Activated CD4-positive, alpha-beta T cell treated with anti-CD3 and anti-CD28 coated beads for 1 hour (primary cell): ENCODE results near the gene TCF12.
"Not testable (repeated sequence)": the region's sequence is repeated elsewhere in the genome, so short reads cannot be mapped to it uniquely, and the experiment has no call there.

Source experiments
- DNase-seq: peaks from one replicate; pipeline ENCODE4 v3.0.0-alpha.2; 2020

The TCF12 gene

DNA sequence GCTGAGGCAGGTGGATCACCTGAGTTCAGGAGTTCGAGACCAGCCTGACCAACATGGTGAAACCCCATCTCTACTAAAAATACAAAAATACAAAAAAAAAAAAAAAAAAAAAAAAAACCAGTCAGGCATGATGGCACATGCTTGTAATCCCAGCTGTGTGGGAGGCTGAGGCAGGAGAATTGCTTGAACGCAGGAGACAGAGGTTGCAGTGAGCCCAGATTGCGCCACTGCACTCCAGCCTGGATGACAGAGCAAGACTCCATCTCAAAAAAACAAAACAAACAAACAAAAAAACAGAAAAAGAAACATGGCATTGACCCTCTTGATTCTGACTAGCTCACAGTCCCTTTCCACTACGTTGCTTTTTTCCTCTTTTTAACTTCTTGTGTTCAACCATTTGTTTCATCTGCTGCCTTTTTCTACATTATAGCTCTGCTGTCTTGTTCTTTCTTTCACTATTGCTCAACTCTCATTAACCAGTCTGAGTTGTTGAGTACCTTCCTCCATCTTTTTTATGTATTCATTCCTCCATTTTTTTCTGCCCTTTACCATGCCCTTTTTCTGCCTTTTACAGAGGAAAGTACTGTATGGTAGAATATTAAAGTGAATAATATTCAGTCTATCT, 179.6 kb downstream of the TCF12 start:
- DNase-seq = not testable (repeated sequence)

DNA sequence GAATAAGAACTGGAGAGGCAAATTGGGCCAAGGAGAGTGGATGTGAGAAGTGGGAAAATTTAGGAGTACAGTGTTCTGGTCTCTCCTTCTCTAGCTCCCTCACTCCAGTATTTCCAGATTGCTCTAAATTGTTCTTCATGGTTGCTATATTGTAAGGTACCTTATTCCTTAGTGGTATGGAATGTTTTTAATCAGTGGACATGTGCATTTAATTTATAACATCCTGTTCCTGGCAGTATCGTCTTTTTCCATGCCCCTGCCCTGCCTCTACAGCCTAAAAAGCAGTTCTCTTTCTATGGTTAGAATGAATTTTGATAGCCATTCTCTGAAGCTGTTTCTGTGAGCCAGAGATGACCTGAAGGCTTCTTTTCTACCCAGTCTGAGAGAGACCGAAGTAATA, 180.5 kb downstream of the TCF12 start:
- no peak for DNase-seq

DNA sequence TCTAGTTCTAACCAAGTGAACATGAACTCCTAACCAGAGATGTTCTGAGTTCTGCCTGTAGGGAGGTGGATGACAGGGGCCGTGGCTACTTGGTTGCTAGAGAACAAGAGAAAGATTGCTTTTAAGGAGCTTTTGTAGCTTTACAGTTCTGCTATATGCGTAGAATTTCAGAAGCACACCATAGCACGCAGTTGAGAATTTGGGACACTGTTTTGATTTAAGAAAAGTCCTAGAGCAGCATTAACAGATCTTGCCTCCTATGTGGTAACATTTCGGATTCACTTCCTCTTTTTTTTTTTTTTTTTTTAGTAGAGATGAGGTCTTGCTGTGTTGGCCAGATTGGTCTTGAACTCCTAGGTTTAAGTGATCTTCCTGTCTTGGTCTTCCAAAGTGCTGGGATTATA, 181.7 kb downstream of the TCF12 start:
- DNase-seq = no peak

GRCh38 chr15:57102858-57103257, 184.4 kb downstream of the TCF12 start:
- DNase-seq = no peak

DNA sequence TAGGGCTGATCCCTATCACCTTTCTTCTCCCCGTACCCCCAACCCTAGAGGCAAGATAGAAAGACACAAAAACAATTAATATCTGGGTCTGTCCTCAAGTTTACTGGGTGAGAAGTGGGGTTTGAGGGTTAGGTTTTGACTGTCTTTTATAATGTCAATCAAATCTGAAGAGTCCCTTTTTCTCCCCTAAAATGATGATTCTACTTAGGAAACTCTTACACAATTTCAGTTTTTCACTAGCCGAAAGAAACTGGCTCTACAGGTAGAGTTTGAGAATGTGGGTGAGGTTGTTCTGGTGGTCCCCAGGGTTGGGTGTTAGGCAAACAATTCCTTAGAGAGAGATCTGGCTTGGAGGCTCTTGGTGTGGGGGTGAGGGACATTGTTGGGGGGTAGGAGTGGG, 189.9 kb downstream of the TCF12 start:
- DNase-seq = no peak

DNA sequence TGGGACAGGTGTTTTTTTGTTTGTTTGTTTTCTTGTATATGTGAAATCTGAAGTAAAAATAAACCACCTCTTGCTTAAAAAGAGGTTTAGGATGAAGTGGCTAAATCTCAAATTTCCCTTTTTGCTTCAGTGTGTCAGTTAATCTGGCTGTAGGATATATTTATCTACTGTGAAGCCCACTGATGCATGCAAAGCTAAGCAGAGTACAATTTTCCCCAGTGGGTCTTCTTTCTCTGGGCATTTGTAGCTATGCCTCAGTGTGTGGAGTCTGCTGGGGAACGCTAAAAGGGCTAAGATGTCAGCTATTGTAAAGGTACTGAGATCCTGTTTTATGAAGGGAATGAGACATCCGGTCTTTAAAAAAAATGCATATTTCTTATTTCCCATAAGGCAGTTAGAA, 190.6 kb downstream of the TCF12 start:
- no peak for DNase-seq

DNA sequence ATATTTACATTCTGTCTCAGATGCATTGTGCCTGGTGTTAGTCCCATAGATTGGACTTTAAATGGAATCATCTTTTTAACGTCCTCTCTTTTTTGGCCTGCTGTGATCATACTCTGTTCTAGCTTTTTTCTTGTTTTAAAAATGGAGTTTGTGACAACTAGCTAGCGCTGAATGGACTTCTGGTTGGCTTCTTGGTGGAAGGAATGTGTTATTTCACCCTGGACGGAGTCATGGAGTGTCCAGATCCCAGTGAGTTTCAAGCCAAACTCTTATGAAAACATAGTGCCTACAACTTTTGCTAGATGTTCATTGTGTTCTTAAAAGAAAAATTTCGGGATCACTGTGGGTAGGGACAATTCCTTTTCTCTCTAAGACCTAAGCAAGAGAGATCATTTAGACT, 192.6 kb downstream of the TCF12 start:
- DNase-seq = no peak

DNA sequence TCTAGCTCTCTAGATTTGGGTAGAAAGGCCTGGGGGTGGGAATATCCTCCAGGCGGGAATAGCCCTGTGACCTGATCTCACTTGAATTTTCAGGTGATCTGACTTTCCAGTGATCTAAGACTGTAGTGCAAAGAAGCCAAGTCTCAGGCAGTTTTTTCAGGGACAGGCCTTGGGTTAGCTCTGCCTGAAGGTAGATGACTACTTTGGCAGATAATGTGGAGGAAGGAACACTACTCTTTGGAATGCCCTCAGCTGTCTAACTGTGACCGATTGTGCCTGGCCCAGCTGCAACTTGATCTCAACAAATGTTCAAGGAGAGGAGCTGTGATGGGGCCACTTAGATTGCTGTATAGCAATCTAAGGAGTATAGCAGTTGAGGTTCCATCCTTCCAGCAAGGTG, 193.7 kb downstream of the TCF12 start:
- DNase-seq = no peak

GRCh38 chr15:57114070-57114469, 195.6 kb downstream of the TCF12 start:
- DNase-seq = no peak

- DNase-seq = no peak
Observed at GRCh38 chr15:57118013-57118799, 199.8 kb downstream of the TCF12 start.

DNA sequence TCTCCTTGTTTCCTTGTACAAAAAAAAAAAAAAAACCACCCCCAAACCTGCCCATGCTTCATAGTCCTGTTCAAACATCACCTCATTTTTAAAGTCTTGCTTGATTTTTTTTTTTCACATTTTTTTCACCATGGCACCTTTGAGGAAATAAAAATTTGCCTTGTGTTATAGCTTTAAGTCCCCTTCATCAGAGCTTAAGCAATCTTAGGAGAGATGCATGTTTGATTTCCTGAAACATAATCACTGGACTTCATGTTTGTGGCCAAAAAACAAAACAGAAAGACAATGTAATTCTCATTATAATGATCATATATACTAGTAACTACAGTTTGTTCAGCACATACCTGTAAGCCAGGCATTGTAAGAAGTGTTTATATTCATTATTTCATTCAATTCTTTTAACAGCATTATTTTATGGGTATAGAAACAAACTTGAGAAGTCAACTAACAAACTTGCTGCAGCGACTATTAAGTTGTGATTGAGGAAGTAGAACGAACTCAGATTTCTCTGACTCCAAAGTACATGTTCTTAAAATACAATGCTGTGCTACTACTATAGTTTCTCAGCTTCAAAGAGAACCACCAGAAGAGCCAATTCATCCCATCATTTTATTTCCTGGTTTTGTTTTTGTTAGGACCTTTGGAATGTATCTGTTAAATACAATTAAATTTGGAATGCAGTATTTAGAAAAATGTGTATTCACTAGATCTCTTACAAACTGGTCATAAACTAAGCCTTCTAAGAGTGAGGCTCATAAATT, 203.8 kb downstream of the TCF12 start:
- DNase-seq = no peak

DNA sequence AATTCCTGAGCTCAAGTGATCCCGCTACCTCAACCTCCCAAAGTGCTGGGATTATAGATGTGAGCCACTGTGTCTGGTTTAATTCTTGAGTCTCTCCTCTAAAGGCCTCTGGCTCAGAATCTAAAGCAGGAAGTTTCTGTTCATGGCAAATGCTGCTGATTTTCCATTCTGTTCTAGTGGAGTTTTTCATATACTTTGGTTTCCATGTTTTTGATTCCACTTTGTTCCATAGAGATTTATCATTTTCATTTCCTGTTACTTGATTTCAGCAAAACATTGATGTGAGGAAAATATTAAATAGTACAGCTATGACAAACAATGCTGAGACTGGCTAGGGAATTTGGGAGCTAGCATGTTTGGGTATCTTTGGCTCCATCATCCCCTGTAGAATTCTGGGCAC, 205.6 kb downstream of the TCF12 start:
- no peak for DNase-seq

- DNase-seq = no peak
Observed at GRCh38 chr15:57129064-57129463, 210.6 kb downstream of the TCF12 start.

DNA sequence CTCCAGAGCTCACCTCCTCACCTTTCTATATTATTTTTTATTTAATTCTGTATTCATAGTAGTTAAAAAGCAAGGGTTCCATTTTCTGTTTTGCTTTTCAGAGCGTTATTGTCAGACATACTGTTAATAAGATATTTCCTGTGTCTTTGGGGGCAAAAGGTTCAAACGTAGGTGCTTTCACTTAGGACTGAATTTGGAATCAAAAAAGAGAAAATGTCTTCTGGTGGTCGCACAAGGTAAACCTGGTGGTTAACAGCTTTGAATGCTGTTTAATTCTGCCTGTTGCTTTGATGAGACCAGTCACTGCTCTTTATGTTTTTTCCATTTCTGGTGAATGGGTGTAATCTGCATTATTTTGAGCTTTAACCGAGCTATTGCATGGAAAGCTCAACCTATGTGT, 212.5 kb downstream of the TCF12 start:
- DNase-seq = no peak

DNA sequence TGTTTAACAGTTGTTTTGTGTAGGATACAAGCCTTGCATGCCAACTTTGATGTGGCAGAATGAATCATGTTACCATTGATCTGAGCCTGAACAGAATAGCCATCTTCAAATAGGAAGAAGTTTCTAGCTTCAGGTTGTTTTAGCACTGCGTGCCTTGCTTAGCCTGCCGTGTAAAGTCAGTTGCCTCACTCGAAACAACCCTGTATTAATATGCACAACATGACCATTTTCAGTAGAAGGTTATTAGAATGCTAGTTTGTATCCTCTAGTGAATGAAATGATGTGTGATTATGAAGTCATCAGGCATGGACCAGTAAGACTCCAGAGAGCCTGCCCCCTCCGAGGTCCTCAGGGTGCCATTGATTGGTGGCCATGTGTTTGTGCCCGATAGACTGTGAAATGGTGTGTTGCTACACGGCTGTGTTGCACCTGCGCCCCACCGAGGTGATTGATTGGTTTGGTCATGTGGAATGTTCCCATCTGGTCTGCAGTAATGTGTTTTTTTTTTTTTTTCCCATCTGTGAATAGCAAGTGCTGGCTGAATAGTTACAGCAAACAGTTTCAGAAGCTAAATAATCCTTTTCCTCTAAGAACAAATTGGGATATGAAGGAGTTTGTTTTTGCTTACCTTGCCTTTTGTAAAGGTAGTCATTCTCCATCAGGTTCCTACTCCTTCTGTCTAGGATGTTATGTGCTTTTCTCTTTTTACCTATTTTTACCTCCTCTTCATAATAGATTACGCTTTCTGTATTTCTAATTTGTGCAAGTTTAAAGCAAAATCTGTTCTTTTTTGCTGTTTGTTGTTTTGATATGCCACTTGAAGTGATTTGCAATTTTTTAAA, 214.9 kb downstream of the TCF12 start:
- no peak for DNase-seq

GRCh38 chr15:57134071-57134605, 215.7 kb downstream of the TCF12 start:
- no peak for DNase-seq

DNA sequence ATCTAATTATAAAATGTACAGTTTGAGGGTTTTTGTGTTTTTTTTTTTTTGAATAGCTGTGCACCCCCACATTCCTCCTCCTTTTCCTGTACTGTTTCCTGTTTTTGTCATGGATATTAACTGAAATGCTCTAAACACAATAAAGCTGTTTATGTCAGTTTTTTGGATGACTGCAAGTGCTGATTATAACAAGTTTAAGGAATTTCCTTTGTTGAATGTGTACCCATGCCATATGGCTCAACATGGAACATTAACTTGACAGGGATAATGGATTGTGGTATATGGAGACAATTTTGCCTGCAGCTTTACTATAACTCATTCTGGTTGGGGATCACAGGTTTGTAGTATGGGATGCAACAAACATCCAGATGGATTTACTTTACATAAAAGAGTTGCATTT, 216.4 kb downstream of the TCF12 start:
- DNase-seq = no peak

GRCh38 chr15:57135800-57136199, 217.4 kb downstream of the TCF12 start:
- DNase-seq = no peak

DNA sequence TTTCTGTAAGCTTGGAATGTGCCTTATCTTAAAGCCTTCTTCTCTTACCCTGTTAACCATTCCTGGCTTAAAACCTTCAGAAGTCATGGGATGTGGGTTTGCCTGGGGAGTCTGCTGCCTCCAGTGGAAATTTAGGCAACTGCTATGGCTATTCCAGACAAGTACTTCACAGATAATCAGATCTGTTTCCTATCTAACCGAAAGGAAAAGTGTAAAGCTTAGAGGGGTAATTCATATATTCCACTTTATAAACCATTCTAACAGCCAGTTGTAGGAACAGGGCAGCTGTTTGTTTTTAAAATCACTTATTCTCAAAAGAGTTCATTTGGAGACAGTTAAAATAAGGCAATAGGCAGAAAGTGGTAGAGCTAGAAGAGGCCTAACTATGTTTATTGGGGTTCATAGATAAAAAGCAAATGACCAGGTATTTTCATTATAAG, 219.9 kb downstream of the TCF12 start:
- no peak for DNase-seq

DNA sequence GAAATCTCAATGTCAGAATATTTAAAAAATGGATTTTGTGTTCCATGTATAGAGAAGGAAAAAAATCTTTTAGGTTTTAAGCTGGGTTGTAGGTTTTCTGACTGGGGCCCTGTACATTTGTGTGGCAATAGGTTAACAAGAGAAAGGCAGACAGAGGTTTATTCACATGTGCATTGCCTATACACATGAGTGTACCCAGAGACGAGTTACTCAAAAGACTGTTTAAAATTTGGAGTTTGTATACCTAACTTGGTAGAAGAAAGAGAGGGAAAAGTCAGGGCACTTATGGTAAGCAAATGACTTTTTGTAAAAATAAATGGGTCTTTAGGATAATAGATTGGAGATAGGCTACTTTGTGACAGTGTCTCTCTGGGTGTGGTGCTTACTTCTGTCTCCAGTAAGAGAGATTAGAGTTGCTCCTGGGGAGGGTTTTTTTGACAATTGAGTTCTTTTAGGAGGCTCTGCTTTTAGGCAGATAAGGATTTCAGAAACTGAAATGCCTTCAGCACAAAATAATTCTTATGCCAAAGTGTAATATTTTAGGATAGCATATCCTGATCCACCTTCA, 225.2 kb downstream of the TCF12 start:
- no peak for DNase-seq

GRCh38 chr15:57144448-57144847, 226.0 kb downstream of the TCF12 start:
- no peak for DNase-seq

DNA sequence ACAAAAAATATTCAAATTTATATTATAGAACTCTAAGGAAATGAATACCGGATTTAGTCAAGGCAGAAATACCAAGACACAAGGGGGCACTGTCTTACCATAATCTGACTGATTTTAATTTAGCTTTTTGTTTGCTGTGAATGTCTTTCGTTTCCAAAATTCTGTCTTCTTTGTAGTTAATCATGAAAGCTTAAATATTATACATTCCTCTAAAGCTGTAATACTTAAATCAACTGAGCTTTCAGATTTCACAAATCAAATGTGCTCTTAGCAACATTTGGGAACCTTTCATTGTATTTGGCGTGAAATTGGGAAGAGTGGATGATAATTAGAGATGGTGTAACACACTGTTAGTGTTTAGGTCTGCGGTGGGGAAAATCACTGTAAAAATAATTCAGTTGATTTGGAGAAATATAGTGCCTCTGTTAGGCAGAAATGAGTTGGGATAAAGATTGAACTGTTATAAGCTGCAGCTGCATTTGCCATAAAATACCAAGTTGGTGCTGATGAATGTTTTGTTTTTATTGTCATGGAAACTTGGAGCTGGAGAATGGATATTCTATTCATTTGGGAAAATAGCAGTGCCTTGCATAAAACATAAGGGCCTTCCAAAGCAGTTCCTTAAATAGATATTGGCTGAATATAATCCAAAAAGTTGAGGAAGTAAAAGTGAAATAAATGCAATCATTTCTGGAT, 228.2 kb downstream of the TCF12 start:
- no peak for DNase-seq
